Astrocyte (in vitro differentiated cells and primary cell): Measurements from ENCODE around the gene SLC9B1.

Experiments used
- CTCF ChIP-seq: IDR thresholded peaks from 2 replicates; pipeline ENCODE4 v1.5.1; 2011; ENCODE audit warnings: low read depth, mild to moderate bottlenecking, inconsistent platforms, low read length, moderate library complexity; ENCODE audit not compliant: insufficient read depth
- EZH2 ChIP-seq: IDR thresholded peaks from 2 replicates; pipeline ENCODE4 v1.6.1; 2012; ENCODE audit warnings: mild to moderate bottlenecking, low read length, inconsistent platforms; ENCODE audit not compliant: insufficient read depth

DNA sequence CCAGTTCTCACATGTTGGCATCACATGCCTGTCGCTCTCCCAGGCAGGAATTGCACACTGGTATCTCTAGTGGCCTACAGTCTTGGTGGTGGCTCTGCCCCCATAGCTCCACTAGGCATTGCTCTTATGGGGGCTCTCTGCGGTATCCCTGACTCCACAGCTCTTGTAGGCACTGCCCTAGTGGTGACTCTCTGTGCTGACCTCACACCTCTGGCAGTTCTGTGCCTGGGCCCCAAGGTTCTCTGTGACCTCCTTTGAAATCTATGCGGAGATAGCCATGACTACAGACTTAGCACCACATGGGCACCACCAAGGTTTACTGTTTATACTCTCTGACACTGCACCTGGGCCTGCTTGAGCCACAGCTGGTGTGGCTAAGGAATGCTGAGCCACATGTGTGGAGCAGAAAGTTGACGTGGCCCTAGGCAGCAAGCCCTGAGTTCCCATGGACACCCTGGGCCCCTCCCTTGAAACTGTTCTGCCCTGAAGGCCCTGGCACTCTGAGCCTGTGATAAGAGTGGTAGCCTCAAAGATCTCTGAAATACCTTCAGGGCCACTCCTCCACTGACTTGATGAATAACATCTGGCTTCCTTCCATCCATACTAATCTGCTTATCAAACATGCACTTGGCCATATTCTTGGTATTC is 8.0 kb downstream of the SLC9B1 start:
- TF ChIP-seq CTCF (no peak), EZH2 (no peak)
